Right atrium auricular region (tissue), 2 donors: Measurements from ENCODE around the gene NFYB. TPM values are rescaled to one million over a fixed set of nuclear protein-coding genes. Genes with fewer than 3 reads are reported as not detected.
"Not testable (repeated sequence)": the region's sequence is repeated elsewhere in the genome, so short reads cannot be mapped to it uniquely, and the experiment has no call there.

Source experiments
- DNase-seq: peaks from one replicate; pipeline ENCODE4 v3.0.0-alpha.2; 2019; ENCODE audit warnings: low spot score
- H3K27ac ChIP-seq, 2 donors: fragments of 200-600 bp; sonication (generic); 1 replicate in 1 of 2; 2 replicates in 1 of 2; pipeline ENCODE4 v1.5.1; 2016 to 2019
- H3K27me3 ChIP-seq, 2 donors: fragments of 200-600 bp; sonication (generic); one replicate each; pipeline versions ENCODE4 v1.5.1 to v1.6.0; 2017 to 2019
- H3K36me3 ChIP-seq: fragments of 200-600 bp; sonication (generic); one replicate; pipeline ENCODE4 v1.5.1; 2016
- H3K4me1 ChIP-seq, 2 donors: fragments of 200-600 bp; sonication (generic); one replicate each; pipeline versions ENCODE4 v1.5.1 to v1.6.0; 2017 to 2019
- H3K4me3 ChIP-seq, 2 donors: fragments of 200-600 bp; sonication (generic); 1 replicate in 1 of 2; 2 replicates in 1 of 2; pipeline ENCODE4 v1.5.1; 2017 to 2019; ENCODE audit warnings: mild to moderate bottlenecking in 1 of 2, moderate library complexity in 1 of 2
- H3K9me3 ChIP-seq, 2 donors: fragments of 200-600 bp; sonication (generic); one replicate each; pipeline ENCODE4 v1.5.1; 2019
- total RNA-seq, 2 donors: library from RNA; depleted of rRNA; stranded (reverse); fragments of >200 nt; gene quantifications; one replicate each; pipeline ENCODE4 v1.1.0, GENCODE V29; 2016
- TF ChIP-seq, protein P1 (sequence below), 2 donors: fragments of 200-600 bp; sonication (generic); IDR thresholded peaks; one replicate each; pipeline ENCODE4 v1.5.1; 2019; ENCODE audit warnings: antibody characterized with exemption in 2 of 2

Gene NFYB
- total RNA-seq, 2 donors from 2014 or later, result 24.0 to 29.0 TPM

GRCh38 chr12:104181313-104181712 is 43.3 kb upstream of the NFYB start:
- no peak overlapping the region for H3K4me3 ChIP-seq
- no peaks in the 10 kb centered on the region for H3K27me3 ChIP-seq
- no peaks in the 10 kb centered on the region for H3K36me3 ChIP-seq
- DNase-seq, result peak; percentile 43
- peaks cover 3 to 16% of the 10 kb centered on the region in 2 donors for H3K9me3 ChIP-seq
- TF ChIP-seq, protein P1, sequence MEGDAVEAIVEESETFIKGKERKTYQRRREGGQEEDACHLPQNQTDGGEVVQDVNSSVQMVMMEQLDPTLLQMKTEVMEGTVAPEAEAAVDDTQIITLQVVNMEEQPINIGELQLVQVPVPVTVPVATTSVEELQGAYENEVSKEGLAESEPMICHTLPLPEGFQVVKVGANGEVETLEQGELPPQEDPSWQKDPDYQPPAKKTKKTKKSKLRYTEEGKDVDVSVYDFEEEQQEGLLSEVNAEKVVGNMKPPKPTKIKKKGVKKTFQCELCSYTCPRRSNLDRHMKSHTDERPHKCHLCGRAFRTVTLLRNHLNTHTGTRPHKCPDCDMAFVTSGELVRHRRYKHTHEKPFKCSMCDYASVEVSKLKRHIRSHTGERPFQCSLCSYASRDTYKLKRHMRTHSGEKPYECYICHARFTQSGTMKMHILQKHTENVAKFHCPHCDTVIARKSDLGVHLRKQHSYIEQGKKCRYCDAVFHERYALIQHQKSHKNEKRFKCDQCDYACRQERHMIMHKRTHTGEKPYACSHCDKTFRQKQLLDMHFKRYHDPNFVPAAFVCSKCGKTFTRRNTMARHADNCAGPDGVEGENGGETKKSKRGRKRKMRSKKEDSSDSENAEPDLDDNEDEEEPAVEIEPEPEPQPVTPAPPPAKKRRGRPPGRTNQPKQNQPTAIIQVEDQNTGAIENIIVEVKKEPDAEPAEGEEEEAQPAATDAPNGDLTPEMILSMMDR (IDR thresholded peaks at IDR 0.05), result no peak
- H3K4me1 ChIP-seq, result peaks cover 0 to 8% of the 10 kb centered on the region in 2 donors
- peak overlapping the region; percentile 58 to 60 for H3K27ac ChIP-seq

DNA sequence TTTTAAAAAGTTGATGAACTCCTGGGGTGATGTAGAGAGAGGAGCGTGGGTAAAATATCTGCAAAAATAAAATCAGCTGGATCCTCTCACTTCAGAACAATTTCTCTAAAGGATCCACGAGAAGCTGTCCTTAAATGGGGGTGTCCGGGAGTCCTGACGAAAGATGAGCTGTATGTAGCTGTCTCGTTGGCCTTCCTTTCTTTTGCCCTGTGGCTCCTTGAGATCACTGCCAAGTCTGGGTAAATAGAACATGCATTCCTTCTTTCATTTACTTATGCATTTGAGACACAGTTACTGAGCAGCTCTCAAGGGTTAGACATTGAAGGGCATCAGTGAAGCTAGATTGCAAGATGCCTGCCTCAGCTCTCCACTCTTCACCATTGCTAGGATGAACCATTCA is 42.4 kb upstream of the NFYB start:
- TF ChIP-seq, protein P1 (IDR thresholded peaks at IDR 0.05), result no peak
- peaks cover 3 to 16% of the 10 kb centered on the region in 2 donors for H3K9me3 ChIP-seq
- no peaks in the 10 kb centered on the region for H3K27me3 ChIP-seq
- H3K36me3 ChIP-seq, result no peaks in the 10 kb centered on the region
- peaks cover 0 to 8% of the 10 kb centered on the region in 2 donors for H3K4me1 ChIP-seq
- DNase-seq, result no peak
- no peak overlapping the region for H3K4me3 ChIP-seq
- H3K27ac ChIP-seq, result peak overlapping the region; percentile 1 to 2

DNA sequence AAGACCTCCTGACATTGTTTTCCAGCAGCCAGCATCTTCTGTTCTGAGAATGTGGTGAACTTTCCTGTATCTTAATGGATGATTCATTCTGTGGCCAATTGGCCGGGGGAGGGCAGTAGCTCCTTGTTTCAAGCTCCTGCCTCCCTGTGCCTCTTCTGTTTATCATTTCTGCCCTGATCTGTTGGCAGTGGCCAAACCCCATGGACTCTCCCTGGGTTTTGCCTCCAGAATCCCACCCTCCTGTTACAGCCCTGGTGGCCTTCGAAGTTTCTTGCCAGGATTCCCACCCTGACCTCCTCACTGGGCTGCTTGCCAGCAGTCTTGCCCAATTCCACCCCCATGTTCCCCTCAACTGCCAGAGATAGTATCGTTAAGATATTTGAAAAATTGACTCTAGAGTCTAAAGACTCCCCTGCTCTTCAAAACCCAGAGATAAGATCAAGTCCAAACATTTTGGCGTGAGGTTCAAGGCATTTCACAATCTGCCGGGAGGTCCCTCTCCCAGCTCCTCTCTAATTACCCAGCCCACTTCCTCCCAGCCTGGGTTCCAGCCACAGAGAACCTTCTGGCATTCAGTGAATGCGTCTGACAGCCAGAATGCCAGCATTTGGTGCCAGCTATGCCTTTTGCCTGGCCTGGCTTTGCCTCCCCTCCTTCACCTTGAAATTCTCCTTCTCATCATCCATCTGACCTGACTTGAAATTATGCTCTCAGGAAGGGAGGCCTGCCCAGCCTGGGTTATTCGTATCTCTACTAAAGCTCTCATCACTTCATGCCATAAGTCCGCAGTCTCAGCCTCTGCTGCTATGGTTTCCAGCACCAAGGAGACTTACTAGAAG is 39.9 kb upstream of the NFYB start:
- H3K36me3 ChIP-seq, result no peaks in the 10 kb centered on the region
- peaks cover 0 to 8% of the 10 kb centered on the region in 2 donors for H3K4me1 ChIP-seq
- no peaks in the 10 kb centered on the region for H3K27me3 ChIP-seq
- H3K9me3 ChIP-seq, result no peaks in the 10 kb centered on the region
- H3K4me3 ChIP-seq, result no peak overlapping the region
- peak overlapping the region; percentile 63 to 71 for H3K27ac ChIP-seq
- DNase-seq, result peak; percentile 92
- TF ChIP-seq, protein P1 (IDR thresholded peaks at IDR 0.05), result peak in 1 of 2 donors; percentile 43

DNA sequence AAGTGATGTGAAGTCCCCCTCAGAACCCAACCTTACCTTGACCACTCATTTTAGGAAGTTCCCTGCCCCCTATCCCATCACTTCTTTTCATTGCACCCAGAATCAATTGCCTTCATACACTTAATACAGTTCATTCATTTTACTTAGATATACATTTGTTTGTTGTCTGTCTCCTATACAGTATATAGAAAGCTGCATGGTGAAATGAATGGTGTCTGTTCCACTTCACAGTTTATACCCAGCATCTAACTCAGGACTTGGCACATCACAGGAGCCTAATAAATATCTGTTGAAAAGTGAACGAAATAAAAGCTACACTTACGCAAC is 39.3 kb upstream of the NFYB start:
- TF ChIP-seq, protein P1 (IDR thresholded peaks at IDR 0.05), result no peak
- H3K27ac ChIP-seq, result peak overlapping the region; percentile 19 to 71
- no peaks in the 10 kb centered on the region for H3K9me3 ChIP-seq
- H3K36me3 ChIP-seq, result no peaks in the 10 kb centered on the region
- H3K4me1 ChIP-seq, result peaks cover 0 to 8% of the 10 kb centered on the region in 2 donors
- no peaks in the 10 kb centered on the region for H3K27me3 ChIP-seq
- DNase-seq, result no peak
- H3K4me3 ChIP-seq, result no peak overlapping the region

DNA sequence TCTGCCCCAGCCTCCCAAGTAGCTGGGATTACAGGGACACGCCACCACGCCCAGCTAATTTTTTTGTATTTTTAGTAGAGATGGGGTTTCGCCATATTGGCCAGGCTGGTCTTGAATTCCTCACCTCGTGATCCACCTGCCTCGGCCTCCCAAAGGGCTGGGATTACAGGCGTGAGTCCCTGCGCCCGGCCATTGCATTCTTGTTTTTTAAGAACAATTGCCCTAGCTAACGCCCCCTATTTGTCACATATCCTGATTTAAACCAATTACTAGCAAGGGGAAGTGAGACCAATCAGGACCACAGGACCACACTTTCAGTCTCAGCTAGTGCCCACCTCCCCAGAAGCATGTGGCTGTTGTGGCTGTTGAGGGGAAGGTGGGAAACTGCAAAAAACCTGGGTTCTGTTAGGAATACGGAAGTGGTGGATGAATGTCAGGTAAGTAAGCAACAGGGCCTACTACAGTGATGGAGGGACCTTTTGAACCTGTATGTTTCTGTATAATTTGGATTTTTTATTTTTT is 37.8 kb upstream of the NFYB start:
- no peaks in the 10 kb centered on the region for H3K9me3 ChIP-seq
- no peaks in the 10 kb centered on the region for H3K36me3 ChIP-seq
- H3K4me3 ChIP-seq, result no peak overlapping the region
- no peaks in the 10 kb centered on the region for H3K27me3 ChIP-seq
- TF ChIP-seq, protein P1 (IDR thresholded peaks at IDR 0.05), result no peak
- H3K27ac ChIP-seq, result no peak overlapping the region
- DNase-seq, result peak; percentile 46
- peaks cover 0 to 8% of the 10 kb centered on the region in 2 donors for H3K4me1 ChIP-seq

- H3K9me3 ChIP-seq, H3K36me3 ChIP-seq, H3K4me1 ChIP-seq, H3K4me3 ChIP-seq, DNase-seq, H3K27me3 ChIP-seq, H3K27ac ChIP-seq: not testable (repeated sequence)
These were observed 35.8 kb upstream of the NFYB start for GRCh38 chr12:104173804-104174203.
